ENCODE data around the gene OR4Q3. TPM values are rescaled to one million over a fixed set of nuclear protein-coding genes. Genes with fewer than 3 reads are reported as not detected.
"Not testable (repeated sequence)": the region's sequence is repeated elsewhere in the genome, so short reads cannot be mapped to it uniquely, and the experiment has no call there.

OR4Q3 gene
- total RNA-seq, 1 experiment from 2014 or later = not detected

GRCh38 chr14:19788150-19788549 is 44.8 kb downstream of the OR4Q3 start:
- BruUV-seq (replicated peaks); intact Hi-C loops (cut with micrococcal nuclease; ENCODE audit: unreplicated experiment); CTCF ChIA-PET; H3K36me3 Mint-ChIP-seq (ENCODE audit: insufficient read depth, unreplicated experiment); H3K4me3 Mint-ChIP-seq (ENCODE audit: low read depth, unreplicated experiment); H3K27ac Mint-ChIP-seq (ENCODE audit: unreplicated experiment); H3K4me1 Mint-ChIP-seq (ENCODE audit: low read depth, unreplicated experiment); H3K27me3 Mint-ChIP-seq (ENCODE audit: unreplicated experiment); DNase-seq; H3K9me3 Mint-ChIP-seq (ENCODE audit: low read depth, unreplicated experiment): not testable (repeated sequence)

DNA sequence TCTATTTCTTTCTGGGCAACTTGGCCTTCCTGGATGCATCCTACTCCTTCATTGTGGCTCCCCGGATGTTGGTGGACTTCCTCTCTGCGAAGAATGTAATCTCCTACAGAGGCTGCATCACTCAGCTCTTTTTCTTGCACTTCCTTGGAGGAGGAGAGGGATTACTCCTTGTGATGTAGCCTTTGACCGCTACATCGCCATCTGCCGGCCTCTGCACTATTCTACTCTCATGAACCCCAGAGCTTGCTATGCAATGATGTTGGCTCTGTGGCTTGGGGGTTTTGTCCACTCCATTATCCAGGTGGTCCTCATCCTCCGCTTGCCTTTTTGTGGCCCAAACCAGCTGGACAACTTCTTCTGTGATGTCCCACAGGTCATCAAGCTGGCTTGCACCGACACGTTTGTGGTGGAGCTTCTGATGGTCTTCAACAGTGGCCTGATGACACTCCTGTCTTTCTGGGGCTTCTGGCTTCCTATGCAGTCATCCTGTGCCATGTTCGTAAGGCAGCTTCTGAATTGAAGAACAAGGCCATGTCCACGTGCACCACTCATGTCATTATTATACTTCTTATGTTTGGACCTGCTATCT is 53.2 kb downstream of the OR4Q3 start:
- H3K9me3 Mint-ChIP-seq (ENCODE audit: low read depth, unreplicated experiment); H3K4me1 Mint-ChIP-seq (ENCODE audit: low read depth, unreplicated experiment); H3K36me3 Mint-ChIP-seq (ENCODE audit: insufficient read depth, unreplicated experiment); BruUV-seq (replicated peaks); H3K27ac Mint-ChIP-seq (ENCODE audit: unreplicated experiment); CTCF ChIA-PET; H3K27me3 Mint-ChIP-seq (ENCODE audit: unreplicated experiment); intact Hi-C loops (cut with micrococcal nuclease; ENCODE audit: unreplicated experiment); DNase-seq; H3K4me3 Mint-ChIP-seq (ENCODE audit: low read depth, unreplicated experiment): not testable (repeated sequence)

Other genes with a start within 250 kb of the OR4Q3 start
- gene OR11H2, start 29.7 kb upstream of the OR4Q3 start, total RNA-seq (2022) = not detected in 2 replicates
- not detected in 2 replicates for gene OR4M1, start 29.9 kb downstream of the OR4Q3 start, total RNA-seq (2022)
- gene OR4N2, start 60.2 kb downstream of the OR4Q3 start, total RNA-seq (2022) = not detected in 2 replicates
- not detected in 2 replicates for gene OR4K2, start 131.6 kb downstream of the OR4Q3 start, total RNA-seq (2022)
- gene OR4K5, start 177.0 kb downstream of the OR4Q3 start, total RNA-seq (2022) = not detected in 2 replicates
- not detected in 2 replicates for gene OR4K1, start 187.3 kb downstream of the OR4Q3 start, total RNA-seq (2022)
- not detected in 2 replicates for gene OR4K15, start 232.0 kb downstream of the OR4Q3 start, total RNA-seq (2022)

All from Calu3 (cell line).